SH-SY5Y (cell line): ENCODE measurements around the gene VSIG4.

Experiments used
- GATA2 ChIP-seq: IDR thresholded peaks from 2 replicates; pipeline ENCODE4 v1.6.1; 2011; ENCODE audit warnings: mild to moderate bottlenecking, low read depth, low read length
- GATA3 ChIP-seq: IDR thresholded peaks from 2 replicates; pipeline ENCODE4 v1.6.1; 2011; ENCODE audit warnings: low read depth, mild to moderate bottlenecking, low read length, moderate library complexity

- TF ChIP-seq GATA2 = no peak
- TF ChIP-seq GATA3 = no peak
These were observed 31.2 kb upstream of the VSIG4 start for GRCh38 chrX:66071126-66071525.
